ENCODE results near the gene SYTL1.

Gene SYTL1

DNA sequence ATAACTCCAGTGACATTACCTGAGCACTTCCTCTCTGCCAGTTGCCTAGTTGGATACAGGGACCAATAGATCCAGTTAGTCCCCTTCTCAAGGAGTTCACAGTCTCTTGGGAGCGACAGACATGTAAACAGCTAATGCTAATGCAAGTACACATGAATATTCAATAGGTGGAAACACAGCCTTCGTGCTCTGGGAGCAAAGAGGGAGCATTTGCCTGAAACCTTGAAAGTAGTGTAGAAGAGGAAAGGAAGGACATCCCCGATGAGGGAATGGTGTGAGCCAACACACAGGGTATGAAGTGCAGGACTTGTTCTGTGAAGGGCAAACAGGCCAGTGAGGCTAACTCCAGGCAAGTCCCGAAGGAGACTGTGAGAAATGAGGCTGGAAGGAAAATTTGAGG, 23.7 kb upstream of the SYTL1 start:
- DNase-seq (ENCODE audit: low read depth in 2 of 2): no peak

DNA sequence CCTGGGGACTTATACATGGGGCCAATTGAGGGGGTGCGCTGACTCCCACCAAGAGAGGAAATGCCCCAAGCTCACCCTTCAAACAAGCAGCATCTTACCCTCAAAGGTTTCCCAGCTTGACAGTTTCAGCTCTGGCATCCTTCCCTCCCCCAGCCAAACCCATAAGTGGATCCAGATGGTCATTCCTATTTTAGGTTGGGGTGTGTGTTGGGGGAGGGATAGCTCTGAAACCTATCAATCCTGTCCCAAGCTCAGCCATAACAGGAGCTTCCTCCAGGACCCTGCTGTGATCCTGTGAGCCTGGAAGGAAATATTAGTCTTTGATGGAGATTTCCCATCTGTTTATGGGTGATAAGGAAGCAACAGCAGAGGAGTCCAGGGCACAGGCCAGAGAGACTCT, 23.2 kb upstream of the SYTL1 start:
- DNase-seq (ENCODE audit: low read depth in 2 of 2): no peak

- peak; percentile 94 to 95 for DNase-seq (ENCODE audit: low read depth in 2 of 2)
Measured at GRCh38 chr1:27321813-27322568, 19.8 kb upstream of the SYTL1 start, which contains the start of gene TMEM222. TMEM222 (plus strand) TSS chr1:27322163; CDS start chr1:27322198, 35 bp downstream.

GRCh38 chr1:27322569-27323240, 19.1 kb upstream of the SYTL1 start:
- no peak for DNase-seq (ENCODE audit: low read depth in 2 of 2)

DNA sequence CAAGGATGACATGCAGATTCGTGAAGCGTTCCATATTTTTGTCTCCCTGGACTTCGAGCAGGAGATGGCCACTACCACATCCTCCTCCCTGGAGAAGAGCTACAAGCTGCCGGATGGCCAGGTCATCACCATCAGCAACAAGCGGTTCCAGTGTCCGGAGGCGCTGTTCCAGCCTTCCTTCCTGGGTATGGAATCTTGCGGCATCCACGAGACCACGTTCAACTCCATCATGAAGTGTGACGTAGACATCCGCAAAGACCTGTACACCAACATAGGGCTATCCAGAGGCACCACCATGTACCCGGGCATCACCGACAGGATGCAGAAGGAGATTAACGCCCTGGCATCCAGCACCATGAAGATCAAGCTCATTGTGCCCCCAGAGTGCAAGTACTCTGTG, 16.5 kb upstream of the SYTL1 start:
- no peak for DNase-seq (ENCODE audit: low read depth in 2 of 2)

- no peak for DNase-seq (ENCODE audit: low read depth in 2 of 2)
Measured at GRCh38 chr1:27327964-27328363, 13.9 kb upstream of the SYTL1 start.

DNA sequence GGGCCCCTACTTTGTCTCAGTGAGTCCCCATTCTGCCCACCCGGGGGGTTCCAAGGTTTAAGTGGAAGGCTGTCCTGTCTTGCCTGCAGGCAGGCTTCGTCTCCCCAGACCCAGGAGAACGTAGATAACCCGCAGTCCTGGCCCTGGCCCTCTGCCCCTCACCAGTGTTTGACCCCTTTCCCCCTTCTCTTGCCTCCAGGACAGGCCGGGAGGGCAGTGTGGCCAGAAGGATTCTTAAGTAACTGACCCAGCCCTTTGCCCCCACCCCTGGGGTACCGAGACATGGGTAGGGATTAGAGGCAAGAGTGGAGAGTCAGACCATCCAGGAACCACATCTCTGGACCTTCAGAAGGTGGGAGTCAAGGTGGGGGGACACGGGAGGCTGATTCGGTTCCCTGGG, 11.0 kb upstream of the SYTL1 start:
- no peak for DNase-seq (ENCODE audit: low read depth in 2 of 2)

DNA sequence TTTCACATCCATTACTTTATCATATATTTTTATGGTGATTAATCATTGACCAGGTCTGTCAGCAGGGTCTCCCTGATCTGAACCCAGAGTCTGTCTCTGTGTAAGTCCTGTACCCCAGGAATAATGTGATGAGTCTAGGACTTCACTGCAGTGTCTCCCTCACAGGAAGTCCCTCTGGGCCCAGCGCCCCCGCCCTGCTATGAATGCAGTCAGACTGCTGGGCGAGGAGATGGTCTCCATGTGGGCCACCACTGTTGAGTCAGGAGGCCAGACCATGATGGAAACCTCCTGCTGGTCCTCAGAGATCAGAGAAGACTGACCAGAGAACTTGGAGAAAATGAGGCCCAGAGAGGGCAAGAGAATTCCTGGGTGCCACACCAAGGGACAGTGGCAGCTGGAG, 10.4 kb upstream of the SYTL1 start:
- DNase-seq (ENCODE audit: low read depth in 2 of 2): no peak

DNA sequence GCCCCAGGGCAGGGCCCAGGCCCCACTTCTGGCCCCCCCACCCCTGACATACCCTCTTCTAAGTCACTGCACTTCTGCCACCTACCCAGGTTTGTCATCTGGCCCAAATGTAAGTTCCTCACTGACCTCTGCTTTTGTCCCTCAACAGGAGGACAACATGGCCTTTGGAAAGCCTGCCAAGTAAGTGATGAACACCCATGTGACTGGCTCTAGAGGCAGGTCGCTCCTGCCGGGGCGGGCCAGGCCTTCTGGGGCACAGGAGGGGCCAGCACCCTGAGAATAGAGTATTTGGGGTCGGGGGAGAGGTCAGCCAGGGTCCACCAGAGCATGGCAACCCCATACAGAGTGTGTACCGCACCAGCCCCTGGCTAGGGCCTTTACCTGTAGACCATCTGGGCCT, 9.9 kb upstream of the SYTL1 start:
- DNase-seq (ENCODE audit: low read depth in 2 of 2): no peak

GRCh38 chr1:27332536-27333281, 9.1 kb upstream of the SYTL1 start:
- peak in 1 of 2 donors; percentile 46 for DNase-seq (ENCODE audit: low read depth in 2 of 2)

DNA sequence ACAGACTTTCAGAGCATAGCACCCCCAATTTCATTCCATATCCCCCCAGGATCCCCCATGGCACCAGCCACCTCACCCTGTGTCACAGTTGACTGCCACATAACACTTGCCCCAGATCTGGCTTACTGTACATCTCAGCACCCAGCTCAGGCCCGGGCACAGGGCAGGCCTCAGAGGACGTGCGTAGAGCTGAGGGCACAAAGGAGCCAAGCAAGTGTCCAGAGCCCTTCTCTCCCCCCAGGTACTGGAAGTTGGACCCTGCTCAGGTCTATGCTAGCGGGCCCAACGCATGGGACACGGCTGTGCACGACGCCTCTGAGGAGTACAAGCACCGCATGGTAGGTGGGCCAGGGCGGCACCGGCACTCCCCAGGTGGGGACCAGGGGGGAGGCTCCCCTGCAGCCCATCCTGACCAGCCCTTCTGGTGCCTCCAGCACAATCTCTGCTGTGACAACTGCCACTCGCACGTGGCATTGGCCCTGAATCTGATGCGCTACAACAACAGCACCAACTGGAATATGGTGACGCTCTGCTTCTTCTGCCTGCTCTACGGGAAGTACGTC, 8.0 kb upstream of the SYTL1 start:
- DNase-seq (ENCODE audit: low read depth in 2 of 2): no peak

DNA sequence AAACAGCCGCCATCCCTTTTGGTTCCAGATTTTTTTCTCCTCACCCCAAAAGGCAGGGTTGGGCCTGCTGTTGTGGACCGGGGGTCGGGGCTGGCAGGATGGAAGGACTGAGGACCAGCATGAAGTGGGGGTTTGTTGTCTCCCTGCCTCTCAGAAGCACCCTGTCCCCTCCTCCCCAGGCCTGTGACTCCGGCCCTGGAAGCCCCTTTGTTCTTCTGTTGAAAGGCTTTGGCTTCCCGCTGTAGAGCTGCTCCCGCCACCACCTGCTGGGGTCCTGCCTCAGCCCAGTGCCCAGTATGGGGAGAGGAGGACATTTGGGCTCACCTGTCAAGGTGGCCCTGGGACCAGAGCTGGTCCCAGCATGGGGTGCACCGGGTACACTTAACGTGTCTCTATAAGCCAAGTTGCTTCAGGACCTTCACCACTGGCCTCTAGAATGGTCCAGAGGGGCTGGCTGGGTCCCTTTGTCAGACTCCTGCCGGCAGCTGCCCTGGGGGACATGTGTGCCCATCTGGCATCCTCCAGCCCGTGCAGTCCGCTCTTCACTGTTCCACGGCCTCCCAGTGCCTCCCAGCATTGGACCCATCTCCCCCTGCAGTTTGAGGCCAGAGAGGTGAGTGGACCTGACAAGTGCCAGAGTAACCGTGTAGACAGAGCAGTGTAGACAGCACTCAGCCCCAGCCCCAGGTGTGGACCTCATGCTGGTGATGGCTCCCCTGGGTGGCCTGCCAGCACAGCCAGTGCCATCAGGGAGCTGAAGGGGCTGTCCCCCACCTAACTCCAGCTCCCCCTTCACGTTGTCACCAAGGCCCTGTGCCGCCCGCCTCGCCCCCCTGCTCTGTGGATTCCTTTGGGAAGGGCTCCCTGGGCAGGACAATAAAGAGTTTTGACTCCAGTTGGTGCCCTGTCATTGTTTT, 6.1 kb upstream of the SYTL1 start:
- no peak for DNase-seq (ENCODE audit: low read depth in 2 of 2)

- no peak for DNase-seq (ENCODE audit: low read depth in 2 of 2)
Measured at GRCh38 chr1:27336756-27337155, 5.1 kb upstream of the SYTL1 start.

GRCh38 chr1:27338751-27339150, 3.1 kb upstream of the SYTL1 start:
- no peak for DNase-seq (ENCODE audit: low read depth in 2 of 2)

DNA sequence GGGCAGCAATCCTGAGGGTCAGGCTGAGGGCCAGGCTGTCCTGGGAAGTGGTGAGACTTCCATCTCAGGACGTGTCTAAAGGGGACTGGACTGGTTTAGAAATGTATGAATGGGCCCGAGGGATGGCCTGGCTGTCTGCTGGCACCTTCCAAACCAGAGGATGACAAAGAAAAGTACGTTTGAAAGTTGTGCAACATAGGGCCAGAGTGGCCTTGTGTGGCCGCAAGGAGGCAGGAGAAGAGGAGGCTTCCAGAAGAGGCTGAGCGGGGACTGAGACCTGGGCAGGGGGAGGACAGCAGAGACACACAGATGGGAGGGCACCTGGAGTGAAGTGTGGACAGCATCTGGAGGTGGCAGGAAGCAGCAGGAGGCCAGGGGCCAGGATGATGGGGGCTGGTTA, 2.6 kb upstream of the SYTL1 start:
- DNase-seq (ENCODE audit: low read depth in 2 of 2): no peak

GRCh38 chr1:27342391-27342777, 562 bp downstream of the SYTL1 start:
- no peak for DNase-seq (ENCODE audit: low read depth in 2 of 2)

DNA sequence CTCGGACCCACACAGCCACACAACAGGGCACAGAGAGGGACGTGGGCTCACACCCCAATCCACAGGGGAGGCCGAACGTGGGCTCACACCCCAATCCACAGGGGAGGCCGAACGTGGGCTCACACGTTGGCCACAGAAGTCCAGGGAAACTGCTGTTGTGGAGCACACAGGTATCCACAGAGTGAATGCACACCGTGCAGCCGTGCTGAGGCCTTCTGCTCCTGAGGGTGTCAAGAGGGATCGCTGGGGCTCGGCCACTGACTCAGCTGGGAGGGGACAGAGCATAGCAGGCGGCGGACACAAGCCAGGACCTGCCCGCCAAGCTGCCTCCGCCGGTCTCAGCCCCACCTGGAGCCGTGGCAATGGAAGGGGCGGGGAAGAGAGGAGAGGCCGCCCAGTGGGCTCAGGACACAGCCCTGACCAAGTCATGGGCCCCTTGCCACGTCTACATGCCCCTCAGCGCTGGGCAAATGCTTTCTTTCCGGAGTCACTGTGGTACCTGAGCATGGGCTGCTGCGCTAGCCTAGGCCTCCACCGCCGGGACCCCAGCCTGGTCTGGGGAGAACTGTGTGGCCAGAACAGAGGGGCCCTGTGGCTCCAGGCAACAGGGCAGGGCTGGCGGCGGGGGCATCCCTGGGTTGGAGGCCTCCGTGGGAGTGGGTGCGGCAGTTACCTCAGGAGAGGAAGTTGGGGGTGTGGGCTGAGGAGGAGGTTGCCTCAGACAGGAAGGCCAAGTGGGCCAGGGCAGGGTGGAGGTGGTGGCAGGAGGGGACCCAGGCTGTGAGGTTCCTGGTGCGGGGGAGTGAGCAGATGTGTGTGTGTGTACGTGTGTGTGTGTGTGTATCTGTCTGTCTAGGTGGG, 1.2 kb downstream of the SYTL1 start:
- peak; percentile 47 to 77 for DNase-seq (ENCODE audit: low read depth in 2 of 2)

GRCh38 chr1:27343639-27344025, 1.8 kb downstream of the SYTL1 start:
- no peak for DNase-seq (ENCODE audit: low read depth in 2 of 2)

GRCh38 chr1:27345272-27345671, 3.5 kb downstream of the SYTL1 start:
- DNase-seq (ENCODE audit: low read depth in 2 of 2): no peak

DNA sequence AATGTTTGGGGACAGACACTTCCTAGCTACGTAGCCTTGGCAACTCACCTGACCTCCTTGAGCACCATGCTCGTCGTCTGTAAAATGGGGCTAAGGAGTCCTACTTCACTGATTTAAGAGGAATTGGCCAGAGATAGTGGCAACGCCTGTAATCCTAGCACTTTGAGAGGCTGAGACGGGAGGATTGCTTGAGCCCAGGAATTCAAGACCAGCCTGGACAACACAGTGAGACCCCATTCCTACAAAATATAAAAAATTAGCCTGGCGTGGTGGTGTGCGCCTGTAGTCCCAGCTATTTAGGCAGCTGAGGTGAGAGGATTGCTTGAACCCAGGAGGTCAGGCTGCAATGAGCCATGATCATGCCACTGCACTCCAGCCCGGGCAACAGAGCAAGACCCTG, 4.5 kb downstream of the SYTL1 start:
- no peak for DNase-seq (ENCODE audit: low read depth in 2 of 2)

Data from stimulated activated CD4-positive, alpha-beta T cell treated with anti-CD3 and anti-CD28 coated beads, Interleukin-1b, Interleukin-23, amount 100 ng/mL, for 4 hours (primary cell).